GM18868 (cell line): Measurements from ENCODE around the gene PACSIN2.

Experiments used
- ATAC-seq: cut with Tn5 transposase; IDR thresholded peaks from one replicate; pipeline ENCODE4 v1.9.1; 2021; ENCODE audit warnings: mild to moderate bottlenecking, moderate library complexity; ENCODE audit not compliant: unreplicated experiment

The PACSIN2 gene

GRCh38 chr22:42869888-42870480 is 145.0 kb downstream of the PACSIN2 start:
- no peak for ATAC-seq

- ATAC-seq = no peak
Observed at GRCh38 chr22:42869463-42869862, 145.5 kb downstream of the PACSIN2 start.

- ATAC-seq = no peak
Observed at GRCh38 chr22:42868751-42869251, 146.1 kb downstream of the PACSIN2 start.

GRCh38 chr22:42866100-42866499 is 148.8 kb downstream of the PACSIN2 start:
- ATAC-seq = no peak

GRCh38 chr22:42865536-42865935 is 149.4 kb downstream of the PACSIN2 start:
- no peak for ATAC-seq

GRCh38 chr22:42863349-42863961 is 151.5 kb downstream of the PACSIN2 start:
- ATAC-seq = no peak

GRCh38 chr22:42862045-42862734 is 152.8 kb downstream of the PACSIN2 start:
- ATAC-seq = no peak

GRCh38 chr22:42860968-42861367 is 154.0 kb downstream of the PACSIN2 start:
- no peak for ATAC-seq

GRCh38 chr22:42857845-42858481 is 157.0 kb downstream of the PACSIN2 start:
- no peak for ATAC-seq

- peak; percentile 79 for ATAC-seq
Observed at GRCh38 chr22:42856865-42857704, 157.9 kb downstream of the PACSIN2 start, which contains the start of gene ARFGAP3. Gene ARFGAP3, minus strand, starts transcription at chr22:42857273. Its CDS starts 91 bp downstream, at chr22:42857182.

GRCh38 chr22:42856179-42856864 is 158.6 kb downstream of the PACSIN2 start:
- peak; percentile 24 for ATAC-seq

GRCh38 chr22:42855721-42856120 is 159.2 kb downstream of the PACSIN2 start:
- ATAC-seq = no peak

GRCh38 chr22:42855211-42855610 is 159.7 kb downstream of the PACSIN2 start:
- ATAC-seq = no peak

- ATAC-seq = no peak
Observed at GRCh38 chr22:42848941-42849550, 165.9 kb downstream of the PACSIN2 start.

GRCh38 chr22:42847110-42847509 is 167.8 kb downstream of the PACSIN2 start:
- no peak for ATAC-seq

GRCh38 chr22:42844756-42845155 is 170.2 kb downstream of the PACSIN2 start:
- no peak for ATAC-seq

- ATAC-seq = no peak
Observed at GRCh38 chr22:42842658-42843370, 172.1 kb downstream of the PACSIN2 start.

- ATAC-seq = no peak
Observed at GRCh38 chr22:42841444-42841843, 173.5 kb downstream of the PACSIN2 start.

- no peak for ATAC-seq
Observed at GRCh38 chr22:42837556-42837955, 177.4 kb downstream of the PACSIN2 start.
